Stimulated activated CD8-positive, alpha-beta memory T cell treated with anti-CD3 and anti-CD28 coated beads, Interleukin-7, amount 100 ng/mL, for 48 hours (primary cell): ENCODE results near the gene ALDOA.
A peak's percentile ranks its signal among the peaks of the same experiment; 100 is the strongest.
"Not testable (repeated sequence)": the region's sequence is repeated elsewhere in the genome, so short reads cannot be mapped to it uniquely, and the experiment has no call there.

Experiments used
- DNase-seq, 2 donors: peaks; one replicate each; pipeline ENCODE4 v3.0.0-alpha.2; 2020; ENCODE audit warnings: low read depth in 1 of 2; ENCODE audit errors: extremely low read depth in 1 of 2

ALDOA gene

GRCh38 chr16:30065102-30065942 is at the start of gene ALDOA:
TSS of gene ALDOA (plus strand) at chr16:30065760. CDS start at chr16:30066898, 1,138 bp downstream.
- peak; percentile 95 to 96 for DNase-seq

DNA sequence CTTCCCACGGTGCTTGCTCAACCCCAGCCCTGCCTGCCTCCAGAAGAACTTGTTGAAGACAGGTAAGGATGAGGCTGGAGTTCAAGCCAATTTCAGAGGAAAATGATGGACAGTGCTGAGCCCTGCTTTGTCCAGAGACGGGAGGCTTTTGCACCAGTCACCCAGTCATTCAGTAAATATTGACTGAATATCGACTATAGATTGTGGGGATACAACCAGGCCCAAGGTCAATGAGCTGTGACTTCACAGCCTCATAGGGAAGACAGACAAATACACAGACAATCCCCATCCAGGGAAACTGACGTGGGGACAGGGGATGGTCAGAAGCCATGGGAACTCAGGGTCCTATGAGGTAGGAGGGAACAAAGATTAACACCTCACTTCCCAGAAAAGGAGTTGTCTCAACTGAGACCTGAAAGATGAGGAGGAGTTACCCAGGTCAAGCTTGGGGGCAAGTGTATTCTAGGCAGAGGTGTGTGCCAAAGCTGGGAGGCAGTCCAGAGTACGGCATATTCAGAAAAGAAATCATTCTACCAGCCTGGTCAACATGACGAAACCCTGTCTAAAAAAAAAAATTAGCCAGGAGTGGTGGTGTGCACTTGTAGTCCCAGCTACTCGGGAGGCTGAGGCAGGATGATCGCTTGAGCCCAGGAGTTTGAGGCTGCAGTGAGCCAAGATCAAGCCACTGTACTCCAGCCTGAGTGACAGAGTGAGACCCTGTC is 48.8 kb upstream of the ALDOA start:
- DNase-seq, result no peak

DNA sequence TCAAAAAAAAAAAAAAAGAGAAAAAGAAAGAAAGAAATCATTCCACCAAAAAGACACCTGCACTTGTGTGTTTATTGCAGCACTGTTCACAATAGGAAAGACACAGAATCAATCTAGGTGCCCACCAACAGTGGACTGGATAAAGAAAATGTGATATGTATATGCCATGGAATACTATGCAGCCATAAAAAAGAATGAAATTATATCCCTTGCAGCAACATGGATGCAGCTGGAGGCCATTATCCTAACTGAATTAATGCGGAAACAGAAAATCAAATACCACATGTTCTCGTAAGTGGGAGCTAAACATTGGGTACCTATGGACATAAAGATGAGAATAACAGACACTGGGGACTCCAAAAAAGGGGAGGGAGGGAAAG is 48.3 kb upstream of the ALDOA start:
- DNase-seq, result no peak

DNA sequence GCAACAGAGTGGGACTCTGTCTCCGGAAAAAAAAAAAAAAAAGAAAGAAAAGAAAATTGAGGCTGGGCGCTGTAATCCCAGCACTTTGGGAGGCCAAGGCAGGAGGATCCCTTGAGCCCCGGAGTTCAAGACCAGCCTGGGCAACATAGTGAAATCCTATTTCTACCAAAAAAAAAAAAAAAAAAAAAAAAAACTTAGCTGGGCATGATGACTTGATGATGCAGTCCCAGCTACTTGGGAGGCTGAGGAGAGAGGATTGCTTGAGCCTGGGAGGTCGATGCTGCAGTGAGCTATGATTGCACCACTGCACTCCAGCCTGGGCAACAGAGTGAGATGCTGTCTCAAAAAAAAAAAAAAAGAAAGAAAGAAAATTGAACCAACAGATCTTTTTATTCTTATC is 47.6 kb upstream of the ALDOA start:
- DNase-seq, result not testable (repeated sequence)

GRCh38 chr16:30018731-30019158 is 46.8 kb upstream of the ALDOA start:
- no peak for DNase-seq

GRCh38 chr16:30022887-30023286 is 42.7 kb upstream of the ALDOA start, which contains the start of gene C16orf92:
TSS of gene C16orf92 (plus strand) at chr16:30023198. CDS start at chr16:30023341, 143 bp downstream.
- no peak for DNase-seq

- no peak for DNase-seq
Measured at GRCh38 chr16:30023586-30023985, 42.0 kb upstream of the ALDOA start.

- DNase-seq, result no peak
Measured at GRCh38 chr16:30024451-30024850, 41.1 kb upstream of the ALDOA start.

DNA sequence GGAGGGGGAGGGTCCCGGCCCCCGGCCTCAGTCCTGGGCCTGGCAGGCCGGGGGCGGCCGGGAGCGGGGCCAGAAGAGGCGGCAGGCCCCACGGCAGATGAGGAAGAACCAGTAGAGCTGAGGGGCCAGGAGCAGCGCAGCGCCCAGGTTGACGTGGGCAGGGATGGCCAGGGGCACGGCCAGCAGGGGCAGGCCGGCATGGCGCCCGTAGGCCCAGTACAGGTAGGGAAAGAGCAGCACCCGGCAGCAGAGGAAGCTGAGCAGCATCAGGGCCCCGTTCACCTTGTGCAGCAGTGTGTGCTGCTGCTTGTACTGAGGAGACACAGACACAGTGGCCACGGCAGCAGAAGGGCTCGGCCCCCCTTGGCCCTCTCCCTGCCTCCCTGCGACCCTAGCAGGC is 40.4 kb upstream of the ALDOA start:
- DNase-seq, result no peak

GRCh38 chr16:30025574-30025973 is 40.0 kb upstream of the ALDOA start:
- DNase-seq, result no peak

- no peak for DNase-seq
Measured at GRCh38 chr16:30026449-30026848, 39.1 kb upstream of the ALDOA start.

- DNase-seq, result no peak
Measured at GRCh38 chr16:30027588-30028437, 37.7 kb upstream of the ALDOA start.

GRCh38 chr16:30028438-30029076 is 37.0 kb upstream of the ALDOA start:
- DNase-seq, result no peak

DNA sequence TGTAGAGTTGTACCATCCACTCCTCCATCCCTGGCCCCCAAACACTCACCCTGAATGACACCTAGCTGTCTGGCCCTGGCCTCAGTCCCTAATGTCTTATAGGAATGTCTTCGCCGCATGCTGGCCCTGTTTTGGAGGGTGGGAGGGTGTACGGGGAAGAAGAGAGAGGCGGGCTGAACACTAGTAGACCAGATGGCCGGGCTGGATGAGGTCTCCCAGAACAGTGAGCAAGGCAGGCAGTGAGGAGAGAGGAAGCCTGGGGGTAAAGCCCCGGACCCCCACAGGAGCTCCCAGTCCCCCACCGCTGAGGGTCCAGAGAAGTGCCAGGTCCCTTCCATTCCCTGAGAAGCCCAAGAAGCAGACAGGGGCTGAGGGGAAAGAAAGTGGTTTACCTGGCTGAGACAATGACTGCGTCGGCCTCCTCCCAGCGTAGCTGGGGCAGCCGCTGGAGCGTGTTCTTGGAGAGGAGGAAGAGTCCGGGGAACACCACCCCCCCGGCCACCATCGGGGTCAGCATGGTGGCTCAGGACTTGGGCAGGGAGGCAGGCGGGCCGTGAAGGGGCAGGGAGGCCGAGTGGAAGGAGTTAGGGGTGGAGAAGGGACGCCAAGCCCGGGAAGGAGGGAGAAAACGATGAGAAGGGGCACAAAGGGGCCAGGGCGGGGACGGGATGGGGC is 35.4 kb upstream of the ALDOA start:
- no peak for DNase-seq

GRCh38 chr16:30030841-30031413 is 34.6 kb upstream of the ALDOA start, which contains the start of gene TLCD3B:
TSS of gene TLCD3B (minus strand) at chr16:30031271. CDS start at chr16:30030527, 744 bp downstream.
- no peak for DNase-seq

GRCh38 chr16:30031477-30031918 is 34.1 kb upstream of the ALDOA start:
- no peak for DNase-seq

DNA sequence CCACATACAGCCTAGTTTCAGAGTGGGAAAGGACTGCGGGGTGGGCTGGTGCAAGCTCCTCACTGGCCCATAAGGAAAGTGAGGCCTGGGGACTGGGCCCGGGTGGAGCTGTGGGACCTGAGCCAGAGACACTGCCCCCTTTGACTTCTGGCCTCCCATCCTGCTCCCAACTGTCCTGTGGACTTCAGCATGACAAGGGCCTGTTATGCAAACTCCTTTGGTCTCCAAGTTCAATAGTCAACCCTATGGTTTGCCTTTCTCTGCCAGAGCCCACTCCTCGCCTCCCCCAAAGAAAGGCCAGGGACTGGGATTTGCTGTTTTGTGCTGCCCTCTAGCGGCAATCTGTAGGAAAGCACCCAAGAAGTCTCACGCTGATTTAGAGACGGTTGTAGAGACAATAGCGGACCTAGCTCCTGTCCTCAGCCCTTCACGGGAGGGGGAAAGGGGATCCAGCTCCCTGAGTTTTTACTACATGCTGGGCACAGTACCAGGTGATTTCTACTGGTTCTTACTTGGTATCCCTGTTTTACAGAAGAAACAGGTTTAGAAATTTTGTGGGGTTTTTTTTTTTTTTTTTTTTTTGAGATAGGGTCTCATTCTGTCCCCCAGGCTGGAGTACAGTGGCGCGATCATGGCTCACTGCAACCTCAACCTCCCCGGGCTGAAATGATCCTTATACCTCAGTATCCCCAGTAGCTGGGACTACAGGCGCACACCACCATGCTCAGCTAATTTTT is 33.3 kb upstream of the ALDOA start:
- DNase-seq, result peak; percentile 33

- DNase-seq, result no peak
Measured at GRCh38 chr16:30033270-30033669, 32.3 kb upstream of the ALDOA start.

GRCh38 chr16:30040221-30040620 is 25.3 kb upstream of the ALDOA start:
- DNase-seq, result no peak
